Stimulated activated memory B cell treated with anti-CD40 and anti-IgM and Interleukin-4, amounts not matched to agents 10 μg/mL and 1 μg/mL and 100 μg/mL, for 72 hours (primary cell): ENCODE measurements around the gene FLAD1.

Experiments used
- ATAC-seq: fragments of 150-1000 bp; cut with Tn5 transposase; 2 replicates; pipeline ENCODE4 v1.10.0; 2021
- H3K27ac Mint-ChIP-seq: one replicate; pipeline ENCODE4 v1.8.0; 2022; ENCODE audit warnings: mild to moderate bottlenecking, mixed read lengths
- H3K27me3 Mint-ChIP-seq: one replicate; pipeline ENCODE4 v1.8.0; 2022; ENCODE audit warnings: mixed read lengths
- H3K36me3 Mint-ChIP-seq: one replicate; pipeline ENCODE4 v1.8.0; 2022; ENCODE audit warnings: mixed read lengths
- H3K4me1 Mint-ChIP-seq: one replicate; pipeline ENCODE4 v1.8.0; 2022; ENCODE audit warnings: mixed read lengths
- H3K4me3 Mint-ChIP-seq: one replicate; pipeline ENCODE4 v1.8.0; 2022; ENCODE audit warnings: mild to moderate bottlenecking, moderate library complexity, mixed read lengths
- H3K9me3 Mint-ChIP-seq: one replicate; pipeline ENCODE4 v1.8.0; 2022; ENCODE audit warnings: mixed read lengths

Gene FLAD1

GRCh38 chr1:155000411-155000725, 17.2 kb downstream of the FLAD1 start:
- peaks cover 60% of the 10 kb centered on the region for H3K4me1 Mint-ChIP-seq

GRCh38 chr1:155000726-155001424, 17.7 kb downstream of the FLAD1 start:
- Mint-ChIP-seq H3K9me3 (no peaks in the 10 kb centered on the region), H3K27me3 (no peaks in the 10 kb centered on the region), H3K27ac (peak overlapping the region; percentile 84), H3K4me1 (peaks cover 65% of the 10 kb centered on the region), H3K4me3 (peak overlapping the region; percentile 95), H3K36me3 (no peaks in the 10 kb centered on the region)
- ATAC-seq: peak; percentile 63

More at GRCh38 chr1:155000411-155000725, 17.2 kb downstream of the FLAD1 start:
- Mint-ChIP-seq H3K27me3 (no peaks in the 10 kb centered on the region), H3K9me3 (no peaks in the 10 kb centered on the region), H3K36me3 (no peaks in the 10 kb centered on the region), H3K27ac (peak overlapping the region; percentile 84), H3K4me3 (peak overlapping the region; percentile 95)
- no peak for ATAC-seq

GRCh38 chr1:155001425-155001674, 18.2 kb downstream of the FLAD1 start:
- no peak for ATAC-seq
- H3K4me3 Mint-ChIP-seq: peak overlapping the region; percentile 95
- no peaks in the 10 kb centered on the region for H3K36me3 Mint-ChIP-seq
- no peaks in the 10 kb centered on the region for H3K27me3 Mint-ChIP-seq
- H3K4me1 Mint-ChIP-seq: peaks cover 70% of the 10 kb centered on the region
- H3K9me3 Mint-ChIP-seq: no peaks in the 10 kb centered on the region
- H3K27ac Mint-ChIP-seq: peak overlapping the region; percentile 84

GRCh38 chr1:155001675-155002463, 18.7 kb downstream of the FLAD1 start:
- Mint-ChIP-seq H3K36me3 (no peaks in the 10 kb centered on the region), H3K4me1 (peaks cover 75% of the 10 kb centered on the region), H3K27ac (peak overlapping the region; percentile 84), H3K4me3 (peak overlapping the region; percentile 95), H3K9me3 (no peaks in the 10 kb centered on the region), H3K27me3 (no peaks in the 10 kb centered on the region)
- peak; percentile 87 for ATAC-seq

- no peaks in the 10 kb centered on the region for H3K36me3 Mint-ChIP-seq
- no peaks in the 10 kb centered on the region for H3K9me3 Mint-ChIP-seq
- ATAC-seq: peak; percentile 0
- peak within 1 kb of the TSS; percentile 95 for H3K4me3 Mint-ChIP-seq
- peaks cover 70% of the 10 kb centered on the region for H3K4me1 Mint-ChIP-seq
- H3K27ac Mint-ChIP-seq: peak within 1 kb of the TSS; percentile 84
- H3K27me3 Mint-ChIP-seq: no peaks in the 10 kb centered on the region
Measured at GRCh38 chr1:155002464-155003226, 19.5 kb downstream of the FLAD1 start, which contains the start of gene ZBTB7B. ZBTB7B (plus strand) TSS chr1:155002802; CDS start chr1:155014661, 11,859 bp downstream.

- Mint-ChIP-seq H3K27me3 (no peaks in the 10 kb centered on the region), H3K4me1 (peaks cover 67% of the 10 kb centered on the region), H3K9me3 (no peaks in the 10 kb centered on the region), H3K4me3 (peak overlapping the region; percentile 95), H3K27ac (peak overlapping the region; percentile 84), H3K36me3 (no peaks in the 10 kb centered on the region)
- no peak for ATAC-seq
Measured at GRCh38 chr1:155003227-155003765, 20.2 kb downstream of the FLAD1 start.

- Mint-ChIP-seq H3K36me3 (peaks cover 2% of the 10 kb centered on the region), H3K4me3 (peak overlapping the region; percentile 95), H3K4me1 (peaks cover 67% of the 10 kb centered on the region), H3K27ac (peak overlapping the region; percentile 84), H3K27me3 (no peaks in the 10 kb centered on the region), H3K9me3 (no peaks in the 10 kb centered on the region)
- ATAC-seq: no peak
Measured at GRCh38 chr1:155003766-155004351, 20.7 kb downstream of the FLAD1 start.

GRCh38 chr1:155004352-155005075, 21.4 kb downstream of the FLAD1 start:
- ATAC-seq: no peak
- peaks cover 67% of the 10 kb centered on the region for H3K4me1 Mint-ChIP-seq
- H3K27me3 Mint-ChIP-seq: no peaks in the 10 kb centered on the region

GRCh38 chr1:155005076-155006011, 22.2 kb downstream of the FLAD1 start:
- ATAC-seq: no peak
- Mint-ChIP-seq H3K9me3 (no peaks in the 10 kb centered on the region), H3K36me3 (peaks cover 12% of the 10 kb centered on the region), H3K4me3 (no peak overlapping the region), H3K27me3 (no peaks in the 10 kb centered on the region), H3K27ac (peak overlapping the region; percentile 84), H3K4me1 (peaks cover 67% of the 10 kb centered on the region)

More at GRCh38 chr1:155004352-155005075, 21.4 kb downstream of the FLAD1 start:
- H3K27ac Mint-ChIP-seq: peak overlapping the region; percentile 84
- H3K36me3 Mint-ChIP-seq: peaks cover 7% of the 10 kb centered on the region
- no peaks in the 10 kb centered on the region for H3K9me3 Mint-ChIP-seq
- peak overlapping the region; percentile 95 for H3K4me3 Mint-ChIP-seq

- Mint-ChIP-seq H3K4me1 (peaks cover 69% of the 10 kb centered on the region), H3K4me3 (peak overlapping the region; percentile 41), H3K27me3 (no peaks in the 10 kb centered on the region), H3K27ac (peak overlapping the region; percentile 84), H3K36me3 (peaks cover 12% of the 10 kb centered on the region), H3K9me3 (no peaks in the 10 kb centered on the region)
- ATAC-seq: peak; percentile 31
Measured at GRCh38 chr1:155006601-155007101, 23.5 kb downstream of the FLAD1 start.

GRCh38 chr1:155007251-155007828, 24.2 kb downstream of the FLAD1 start:
- Mint-ChIP-seq H3K36me3 (peaks cover 12% of the 10 kb centered on the region), H3K4me3 (no peak overlapping the region), H3K27me3 (no peaks in the 10 kb centered on the region), H3K4me1 (peaks cover 74% of the 10 kb centered on the region), H3K9me3 (no peaks in the 10 kb centered on the region), H3K27ac (peak overlapping the region; percentile 84)
- no peak for ATAC-seq

GRCh38 chr1:155008015-155008941, 25.1 kb downstream of the FLAD1 start:
- Mint-ChIP-seq H3K27me3 (no peaks in the 10 kb centered on the region), H3K27ac (peak overlapping the region; percentile 62), H3K36me3 (peaks cover 14% of the 10 kb centered on the region), H3K9me3 (no peaks in the 10 kb centered on the region), H3K4me1 (peaks cover 83% of the 10 kb centered on the region), H3K4me3 (no peak overlapping the region)
- no peak for ATAC-seq
